ENCODE results near the gene SLC7A6. TPM values are rescaled to one million over a fixed set of nuclear protein-coding genes. Genes with fewer than 3 reads are reported as not detected.

Gene SLC7A6
- total and polyA plus RNA-seq, 2 of the 13 experiments (the other 11 are each of a cell fraction or from before 2014, with no cell fraction given): 35.8 to 70.8 TPM

GRCh38 chr16:68257906-68258800 lies 6.2 kb upstream of the SLC7A6 start (continued):
- no peak for TF ChIP-seq FOXA1 (IDR thresholded peaks at IDR 0.05)
- TF ChIP-seq FOXA1 (CRISPR knock-in tag; IDR thresholded peaks at IDR 0.05): peak; percentile 54
- TF ChIP-seq DDIT3 (CRISPR knock-in tag; IDR thresholded peaks at IDR 0.05): no peak
- no peak for TF ChIP-seq RAD51 (IDR thresholded peaks at IDR 0.05; ENCODE audit: borderline replicate concordance)
- TF ChIP-seq YEATS4 (CRISPR knock-in tag; IDR thresholded peaks at IDR 0.05; ENCODE audit: borderline replicate concordance): no peak; the same call in 1 of the 2 replicates
- no peak for TF ChIP-seq CSRNP1 (CRISPR knock-in tag; IDR thresholded peaks at IDR 0.05)
- TF ChIP-seq TBX3 (IDR thresholded peaks at IDR 0.05; ENCODE audit: borderline replicate concordance): peak; percentile 41; the same call in 1 of the 2 replicates
- no peak for TF ChIP-seq ZXDC (CRISPR knock-in tag; IDR thresholded peaks at IDR 0.05)
- 0 out of 2 replicates have a peak, but pooled peaks have one; percentile 33 for TF ChIP-seq FOXK2 (IDR thresholded peaks at IDR 0.05)
- no peak for TF ChIP-seq GLI4 (CRISPR knock-in tag; IDR thresholded peaks at IDR 0.05; ENCODE audit: borderline replicate concordance)
- peak; percentile 87 for TF ChIP-seq ZMYM3 (CRISPR knock-in tag; IDR thresholded peaks at IDR 0.05)
- TF ChIP-seq ZNF580 (CRISPR knock-in tag; IDR thresholded peaks at IDR 0.05; ENCODE audit: borderline replicate concordance, low read depth): peak; percentile 92; the same call in 1 of the 2 replicates
- peak; percentile 91 for TF ChIP-seq ARID5B (CRISPR knock-in tag; IDR thresholded peaks at IDR 0.05)
- TF ChIP-seq ZNF12 (CRISPR knock-in tag; IDR thresholded peaks at IDR 0.05): no peak; the same call in 1 of the 2 replicates
- TF ChIP-seq JDP2 (CRISPR knock-in tag; IDR thresholded peaks at IDR 0.05; ENCODE audit: borderline replicate concordance): no peak
- TF ChIP-seq NR3C1 (CRISPR knock-in tag; IDR thresholded peaks at IDR 0.05): no peak
- peak; percentile 74; the same call in 1 of the 2 replicates for TF ChIP-seq SNAPC2 (CRISPR knock-in tag; IDR thresholded peaks at IDR 0.05)
- no peak for TF ChIP-seq SRSF9 (IDR thresholded peaks at IDR 0.05; ENCODE audit: borderline replicate concordance, insufficient read depth, low read depth, low read length, poor library complexity, severe bottlenecking)
